IMR-90 (cell line): ENCODE data around the gene NYAP1. TPM values are rescaled to one million over a fixed set of nuclear protein-coding genes. Genes with fewer than 3 reads are reported as not detected.

Source experiments
- ATAC-seq: fragments of 200-7000 bp; cut with Tn5 transposase; 2 replicates; pipeline ENCODE4 v1.9.1; 2020; ENCODE audit warnings: low read depth, mild to moderate bottlenecking, moderate library complexity
- BruUV-seq: library from RNA; stranded (reverse); fragments of 400-500 nt; replicated peaks from 2 replicates; lab custom pipeline; 2021; lab: Mats Ljungman, UMichigan
- CTCF ChIA-PET: fragments of 300-600 bp; formaldehyde crosslinking; extraction: SDS; loops from one replicate; lab custom pipeline; 2021; ENCODE audit warnings: antibody characterized with exemption; lab: Yijun Ruan, JAX
- POLR2A ChIA-PET: fragments of 300-600 bp; sonication (Branson Sonifier 250); formaldehyde crosslinking; loops from one replicate; lab custom pipeline; 2022; ENCODE audit warnings: antibody characterized with exemption; ENCODE audit not compliant: unreplicated experiment; lab: Charles Lee
- DNase-seq: peaks from one replicate; pipeline ENCODE4 v3.0.0; 2013
- H2AFZ ChIP-seq: replicated peaks from 2 replicates; pipeline ENCODE3; 2013; ENCODE audit warnings: low read length, mild to moderate bottlenecking; ENCODE audit not compliant: poor library complexity
- H2AK5ac ChIP-seq: 2 replicates; pipeline ENCODE4 v1.6.1; 2013; ENCODE audit warnings: low read depth, low read length, inconsistent platforms
- H2AK9ac ChIP-seq: replicated peaks from 2 replicates; pipeline ENCODE3; 2013; ENCODE audit warnings: mild to moderate bottlenecking, low read depth, low read length, moderate library complexity; ENCODE audit not compliant: poor library complexity
- H2BK120ac ChIP-seq: 2 replicates; pipeline ENCODE4 v1.6.1; 2013; ENCODE audit warnings: low read depth, low read length, inconsistent platforms
- H2BK15ac ChIP-seq: 3 replicates; pipeline ENCODE4 v1.6.1; 2013; ENCODE audit warnings: low read depth, low read length, inconsistent platforms
- H2BK20ac ChIP-seq: 2 replicates; pipeline ENCODE4 v1.6.1; 2013; ENCODE audit warnings: low read depth, mild to moderate bottlenecking, inconsistent platforms, low read length, moderate library complexity
- H2BK5ac ChIP-seq: 2 replicates; pipeline ENCODE4 v1.6.1; 2013; ENCODE audit warnings: mild to moderate bottlenecking, low read depth, low read length, inconsistent platforms; ENCODE audit not compliant: poor library complexity, severe bottlenecking
- H3K14ac ChIP-seq: replicated peaks from 2 replicates; pipeline ENCODE4 v1.6.1; 2013; ENCODE audit warnings: low read depth, low read length, inconsistent platforms
- H3K18ac ChIP-seq: 2 replicates; pipeline ENCODE4 v1.6.1; 2013; ENCODE audit warnings: low read depth, low read length, control low read depth
- H3K23ac ChIP-seq: 2 replicates; pipeline ENCODE4 v1.6.1; 2013; ENCODE audit warnings: low read depth, low read length, inconsistent platforms
- H3K27ac ChIP-seq: 2 replicates; pipeline ENCODE4 v1.5.1; 2013; ENCODE audit warnings: mild to moderate bottlenecking, control low read depth, low read length; ENCODE audit not compliant: insufficient read depth
- H3K27me3 ChIP-seq: 2 replicates; pipeline ENCODE4 v1.6.1; 2013; ENCODE audit warnings: low read length; ENCODE audit not compliant: control insufficient read depth, insufficient read depth
- H3K36me3 ChIP-seq: 2 replicates; pipeline ENCODE4 v1.6.1; 2013; ENCODE audit warnings: low read length, mixed read lengths; ENCODE audit not compliant: control insufficient read depth, insufficient read depth
- H3K4ac ChIP-seq: 2 replicates; pipeline ENCODE4 v1.6.1; 2013; ENCODE audit warnings: low read depth, low read length, inconsistent platforms
- H3K4me1 ChIP-seq: 2 replicates; pipeline ENCODE4 v1.6.1; 2013; ENCODE audit warnings: low read length, mixed read lengths; ENCODE audit not compliant: control insufficient read depth, insufficient read depth
- H3K4me2 ChIP-seq: 2 replicates; pipeline ENCODE4 v1.6.1; 2013; ENCODE audit warnings: low read depth, mild to moderate bottlenecking, control low read depth, low read length, moderate library complexity
- H3K4me3 ChIP-seq: 2 replicates; pipeline ENCODE4 v1.5.1; 2013; ENCODE audit warnings: low read depth, mild to moderate bottlenecking, control low read depth, low read length, moderate library complexity; ENCODE audit not compliant: insufficient read depth
- H3K56ac ChIP-seq: 2 replicates; pipeline ENCODE4 v1.6.1; 2013; ENCODE audit warnings: low read length, inconsistent platforms; ENCODE audit not compliant: insufficient read depth; ENCODE audit errors: extremely low read depth
- H3K79me1 ChIP-seq, 2 experiments: 2 replicates each; pipeline ENCODE4 v1.6.1; 2013; ENCODE audit warnings: low read length in 2 of 2, inconsistent platforms in 1 of 2, low read depth in 1 of 2
- H3K9ac ChIP-seq: 2 replicates; pipeline ENCODE4 v1.6.1; 2013; ENCODE audit warnings: low read depth, low read length, control low read depth
- H3K9me1 ChIP-seq: 2 replicates; pipeline ENCODE4 v1.6.1; 2013; ENCODE audit warnings: low read length, inconsistent platforms; ENCODE audit not compliant: insufficient read depth
- H3K9me3 ChIP-seq: 2 replicates; pipeline ENCODE4 v1.6.1; 2013; ENCODE audit warnings: low read length; ENCODE audit not compliant: control insufficient read depth, insufficient read depth
- H4K20me1 ChIP-seq: 2 replicates; pipeline ENCODE4 v1.6.1; 2013; ENCODE audit warnings: low read length, inconsistent platforms; ENCODE audit not compliant: insufficient read depth
- H4K5ac ChIP-seq: 2 replicates; pipeline ENCODE4 v1.6.1; 2013; ENCODE audit warnings: mild to moderate bottlenecking, low read depth, low read length, control low read depth
- H4K8ac ChIP-seq, 2 experiments: 2 replicates each; pipeline ENCODE4 v1.6.1; 2013; ENCODE audit warnings: low read depth in 2 of 2, low read length in 2 of 2, control low read depth in 1 of 2, inconsistent platforms in 1 of 2
- H4K91ac ChIP-seq: 2 replicates; pipeline ENCODE4 v1.6.1; 2013; ENCODE audit warnings: low read depth, low read length, inconsistent platforms; ENCODE audit not compliant: insufficient read depth
- BHLHE40 ChIP-seq: fragments of 150-350 bp; IDR thresholded peaks from 2 replicates; pipeline ENCODE4 v1.6.1; 2016; ENCODE audit warnings: mild to moderate bottlenecking, low read depth, low read length
- CEBPB ChIP-seq: IDR thresholded peaks from 2 replicates; pipeline ENCODE4 v1.6.1; 2012; ENCODE audit warnings: low read depth, low read length, improper control_type of control experiment
- CHD1 ChIP-seq: IDR thresholded peaks from 2 replicates; pipeline ENCODE4 v1.6.1; 2012; ENCODE audit warnings: low read depth, low read length, improper control_type of control experiment
- CTCF ChIP-seq: conservative IDR thresholded peaks from 2 replicates; pipeline ENCODE4 v1.5.1; 2012; ENCODE audit warnings: mild to moderate bottlenecking, low read depth, low read length, improper control_type of control experiment
- FOS ChIP-seq: fragments of 150-350 bp; IDR thresholded peaks from 2 replicates; pipeline ENCODE4 v1.6.1; 2016; ENCODE audit warnings: low read depth, low read length
- MAFK ChIP-seq: IDR thresholded peaks from 2 replicates; pipeline ENCODE4 v1.6.1; 2012; ENCODE audit warnings: low read depth, low read length, improper control_type of control experiment
- MAZ ChIP-seq: IDR thresholded peaks from 2 replicates; pipeline ENCODE4 v1.6.1; 2012; ENCODE audit warnings: low read depth, mild to moderate bottlenecking, low read length, improper control_type of control experiment, moderate library complexity, borderline replicate concordance
- MXI1 ChIP-seq: IDR thresholded peaks from 2 replicates; pipeline ENCODE4 v1.6.1; 2012; ENCODE audit warnings: low read depth, mild to moderate bottlenecking, low read length, moderate library complexity, borderline replicate concordance
- NFE2L2 ChIP-seq: fragments of 150-350 bp; IDR thresholded peaks from 2 replicates; pipeline ENCODE4 v1.6.1; 2016; ENCODE audit warnings: low read depth, mild to moderate bottlenecking, low read length
- POLR2A ChIP-seq: IDR thresholded peaks from 2 replicates; pipeline ENCODE4 v1.6.1; 2012; ENCODE audit warnings: mild to moderate bottlenecking, low read depth, low read length
- RAD21 ChIP-seq: IDR thresholded peaks from 2 replicates; pipeline ENCODE4 v1.6.1; 2012; ENCODE audit warnings: low read length, improper control_type of control experiment
- RCOR1 ChIP-seq: IDR thresholded peaks from 2 replicates; pipeline ENCODE4 v1.6.1; 2012; ENCODE audit warnings: mild to moderate bottlenecking, low read length, improper control_type of control experiment; ENCODE audit not compliant: insufficient replicate concordance
- RFX5 ChIP-seq: IDR thresholded peaks from 2 replicates; pipeline ENCODE4 v1.8.0; 2012; ENCODE audit warnings: low read depth, mild to moderate bottlenecking, low read length, moderate library complexity
- SMC3 ChIP-seq: fragments of 150-350 bp; IDR thresholded peaks from 2 replicates; pipeline ENCODE4 v1.6.1; 2016; ENCODE audit warnings: low read depth, mild to moderate bottlenecking, antibody characterized with exemption, low read length, moderate library complexity
- USF2 ChIP-seq: fragments of 150-350 bp; IDR thresholded peaks from 2 replicates; pipeline ENCODE4 v1.6.1; 2017; ENCODE audit warnings: mild to moderate bottlenecking, antibody characterized with exemption, low read length, low read depth
- WGBS, 2 experiments: methylation state at CpG; one replicate each; pipeline versions ENCODE4 v1.1.5 to v1.1.7; 2013; ENCODE audit warnings: missing lambda C conversion rate in 2 of 2; ENCODE audit not compliant: insufficient read length in 1 of 2; ENCODE audit errors: extremely low coverage in 2 of 2; 5-methylcytosine and 5-hydroxymethylcytosine counted together
- dilution Hi-C: fragments of 300-500 bp; cut with HindIII; formaldehyde crosslinking; loops from one replicate; pipeline ENCODE4 v1.14.3; 2018; ENCODE audit warnings: low sequenced_read_pairs; ENCODE audit not compliant: unreplicated experiment
- in situ Hi-C: fragments of 300-500 bp; cut with MboI; formaldehyde crosslinking; loops from 3 replicates; pipeline ENCODE4 v1.14.3; 2019; ENCODE audit warnings: low sequenced_read_pairs, inconsistent platforms, mixed read lengths
- intact Hi-C: fragments of 100-400 bp; cut with micrococcal nuclease; formaldehyde crosslinking; loops from 2 replicates; pipeline ENCODE4 v1.10.0; 2022
- polyA plus RNA-seq, 3 experiments: library from polyadenylated mRNA; depleted of rRNA; stranded (reverse); fragments of >200 nt; gene quantifications; 2 replicates each; pipeline ENCODE4 v1.2.3, GENCODE V29; 2012; ENCODE audit warnings: low replicate concordance in 1 of 3
- total RNA-seq: library from RNA; depleted of rRNA; stranded (reverse); fragments of >200 nt; gene quantifications from 2 replicates; pipeline ENCODE4 v1.2.3, GENCODE V29; 2012
- TF ChIP-seq, protein P1 (sequence below): fragments of 150-350 bp; IDR thresholded peaks from 2 replicates; pipeline ENCODE4 v1.6.1; 2016; ENCODE audit warnings: low read depth, mild to moderate bottlenecking, low read length, moderate library complexity, borderline replicate concordance

Gene NYAP1
- total and polyA plus RNA-seq, 2 of the 4 experiments (the other 2 are of a cell fraction): 0.18 to 1.3 TPM

DNA sequence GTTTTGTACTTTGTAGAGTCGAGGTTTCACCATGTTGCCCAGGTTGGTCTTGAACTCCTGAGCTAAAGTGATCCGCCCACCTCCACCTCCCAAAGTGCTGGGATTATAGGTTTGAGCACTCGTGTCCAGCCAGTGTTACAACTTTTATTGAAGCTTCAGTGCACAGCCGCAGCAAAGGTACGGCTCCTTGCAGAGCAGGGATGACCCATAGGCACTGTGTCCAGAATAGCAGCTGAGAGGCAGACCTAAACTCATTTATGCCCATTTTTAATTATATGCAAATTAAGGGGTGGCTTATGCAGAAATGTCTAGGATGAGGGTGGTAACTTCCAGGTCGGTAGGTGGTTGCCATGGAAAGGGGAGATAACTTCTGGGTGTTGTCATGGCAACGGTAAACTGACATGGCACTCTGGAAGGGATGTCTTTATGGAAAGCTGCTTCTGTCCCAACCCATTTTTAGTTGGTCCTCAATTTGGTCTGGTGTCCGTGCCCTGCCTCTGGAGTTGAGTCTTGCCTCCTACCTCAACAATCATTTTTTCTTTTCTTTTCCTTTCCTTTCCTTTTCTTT is 22.7 kb downstream of the NYAP1 start:
- intact Hi-C loops: no loop called here
- no peak overlapping the region for H2BK15ac ChIP-seq
- ChIA-PET POLR2A (interaction anchor here (0.7 kb wide), 1 partner anchor 35 kb away, joined by 5 read pairs; no protein-coding TSS in a partner anchor), CTCF (no interaction called here)
- H4K5ac ChIP-seq: no peak overlapping the region
- H3K27ac ChIP-seq: no peak overlapping the region
- H3K9ac ChIP-seq: no peak overlapping the region
- no peaks in the 10 kb centered on the region for H3K79me1 ChIP-seq
- H3K4me1 ChIP-seq: peaks cover 3% of the 10 kb centered on the region; the same call in 1 of the 2 replicates
- no peak overlapping the region for H3K4me3 ChIP-seq
- H2BK5ac ChIP-seq: no peak overlapping the region
- no peak overlapping the region for H3K4ac ChIP-seq
- no peak overlapping the region for H3K56ac ChIP-seq
- H4K91ac ChIP-seq: no peak overlapping the region
- no peak overlapping the region for H4K8ac ChIP-seq
- DNase-seq (no peak), ATAC-seq (no peak)
- no peak overlapping the region for H2BK120ac ChIP-seq
- H2AK9ac ChIP-seq: no peak overlapping the region
- WGBS, 2 experiments: no CpG with 5 or more reads among the region's 8 CpGs
- BruUV-seq: no TSS peak
- no peaks in the 10 kb centered on the region for H4K20me1 ChIP-seq
- H3K14ac ChIP-seq: no peak overlapping the region
- H3K9me1 ChIP-seq: peaks cover 9% of the 10 kb centered on the region; the same call in 1 of the 2 replicates
- H3K4me2 ChIP-seq: no peak overlapping the region
- H3K9me3 ChIP-seq: no peaks in the 10 kb centered on the region
- H3K23ac ChIP-seq: no peak overlapping the region
- H2BK20ac ChIP-seq: no peak overlapping the region
- no peak for TF ChIP-seq SMC3
- TF ChIP-seq RFX5: no peak
- TF ChIP-seq BHLHE40: no peak
- TF ChIP-seq POLR2A: no peak
- no peak for TF ChIP-seq CTCF
- TF ChIP-seq CEBPB: no peak
- TF ChIP-seq USF2: no peak
- TF ChIP-seq MXI1: no peak
- TF ChIP-seq RCOR1: no peak
- TF ChIP-seq, protein P1, sequence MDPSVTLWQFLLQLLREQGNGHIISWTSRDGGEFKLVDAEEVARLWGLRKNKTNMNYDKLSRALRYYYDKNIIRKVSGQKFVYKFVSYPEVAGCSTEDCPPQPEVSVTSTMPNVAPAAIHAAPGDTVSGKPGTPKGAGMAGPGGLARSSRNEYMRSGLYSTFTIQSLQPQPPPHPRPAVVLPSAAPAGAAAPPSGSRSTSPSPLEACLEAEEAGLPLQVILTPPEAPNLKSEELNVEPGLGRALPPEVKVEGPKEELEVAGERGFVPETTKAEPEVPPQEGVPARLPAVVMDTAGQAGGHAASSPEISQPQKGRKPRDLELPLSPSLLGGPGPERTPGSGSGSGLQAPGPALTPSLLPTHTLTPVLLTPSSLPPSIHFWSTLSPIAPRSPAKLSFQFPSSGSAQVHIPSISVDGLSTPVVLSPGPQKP: no peak
- no peak for TF ChIP-seq CHD1
- no peak for TF ChIP-seq RAD21
- no peak for TF ChIP-seq MAZ
- TF ChIP-seq FOS: no peak
- no peak for TF ChIP-seq MAFK
- no peak for TF ChIP-seq NFE2L2
- H2AFZ ChIP-seq: no peak overlapping the region
- H3K18ac ChIP-seq: no peak overlapping the region
- in situ Hi-C loops: no loop called here
- H2AK5ac ChIP-seq: no peak overlapping the region
- dilution Hi-C loops: no loop called here
- no peaks in the 10 kb centered on the region for H3K36me3 ChIP-seq
- H3K27me3 ChIP-seq: peaks cover 2% of the 10 kb centered on the region; the same call in 1 of the 2 replicates
